ENCODE results near the gene NTHL1.

- TF ChIP-seq, protein P1, sequence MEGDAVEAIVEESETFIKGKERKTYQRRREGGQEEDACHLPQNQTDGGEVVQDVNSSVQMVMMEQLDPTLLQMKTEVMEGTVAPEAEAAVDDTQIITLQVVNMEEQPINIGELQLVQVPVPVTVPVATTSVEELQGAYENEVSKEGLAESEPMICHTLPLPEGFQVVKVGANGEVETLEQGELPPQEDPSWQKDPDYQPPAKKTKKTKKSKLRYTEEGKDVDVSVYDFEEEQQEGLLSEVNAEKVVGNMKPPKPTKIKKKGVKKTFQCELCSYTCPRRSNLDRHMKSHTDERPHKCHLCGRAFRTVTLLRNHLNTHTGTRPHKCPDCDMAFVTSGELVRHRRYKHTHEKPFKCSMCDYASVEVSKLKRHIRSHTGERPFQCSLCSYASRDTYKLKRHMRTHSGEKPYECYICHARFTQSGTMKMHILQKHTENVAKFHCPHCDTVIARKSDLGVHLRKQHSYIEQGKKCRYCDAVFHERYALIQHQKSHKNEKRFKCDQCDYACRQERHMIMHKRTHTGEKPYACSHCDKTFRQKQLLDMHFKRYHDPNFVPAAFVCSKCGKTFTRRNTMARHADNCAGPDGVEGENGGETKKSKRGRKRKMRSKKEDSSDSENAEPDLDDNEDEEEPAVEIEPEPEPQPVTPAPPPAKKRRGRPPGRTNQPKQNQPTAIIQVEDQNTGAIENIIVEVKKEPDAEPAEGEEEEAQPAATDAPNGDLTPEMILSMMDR (IDR thresholded peaks at IDR 0.05): no peak
- no peak for TF ChIP-seq ZFX (IDR thresholded peaks at IDR 0.05; ENCODE audit: borderline replicate concordance)
These were observed 3.1 kb downstream of the NTHL1 start for GRCh38 chr16:2044541-2044940.
